Tibial nerve (tissue), 4 donors: Measurements from ENCODE around the gene NCL. TPM values are rescaled to one million over a fixed set of nuclear protein-coding genes. Genes with fewer than 3 reads are reported as not detected.
A peak's percentile ranks its signal among the peaks of the same experiment; 100 is the strongest.
"Not testable (repeated sequence)": the region's sequence is repeated elsewhere in the genome, so short reads cannot be mapped to it uniquely, and the experiment has no call there.

Source experiments
- DNase-seq, 2 donors: peaks; one replicate each; pipeline ENCODE4 v3.0.0-alpha.2; 2019; ENCODE audit warnings: low spot score in 2 of 2
- H3K27ac ChIP-seq, 4 donors: fragments of 200-600 bp; sonication (generic) in 3 of 4; one replicate each; pipeline ENCODE4 v1.5.1; 2017 to 2019; ENCODE audit warnings: mild to moderate bottlenecking in 1 of 4
- H3K27me3 ChIP-seq, 2 donors: fragments of 200-600 bp; sonication (generic) in 1 of 2; one replicate each; pipeline versions ENCODE4 v1.5.1 to v1.6.0; 2017 to 2019
- H3K36me3 ChIP-seq, 3 donors: fragments of 200-600 bp; sonication (generic); one replicate each; pipeline ENCODE4 v1.5.1; 2018 to 2019
- H3K4me1 ChIP-seq, 4 donors: fragments of 200-600 bp; sonication (generic) in 3 of 4; one replicate each; pipeline ENCODE4 v1.5.1; 2017 to 2019
- H3K4me3 ChIP-seq, 4 donors: fragments of 200-600 bp; sonication (generic) in 3 of 4; one replicate each; pipeline ENCODE4 v1.5.1; 2017 to 2019; ENCODE audit warnings: mild to moderate bottlenecking in 1 of 4, moderate library complexity in 1 of 4
- H3K9me3 ChIP-seq, 4 donors: fragments of 200-600 bp; sonication (generic) in 3 of 4; one replicate each; pipeline ENCODE4 v1.5.1; 2017 to 2019
- EP300 ChIP-seq, 2 donors: sonication (generic); formaldehyde crosslinking; IDR thresholded peaks; one replicate each; pipeline ENCODE4 v1.6.1; 2017; ENCODE audit warnings: antibody characterized with exemption in 2 of 2, mild to moderate bottlenecking in 1 of 2
- POLR2A ChIP-seq, 2 donors: fragments of 450-650 bp; IDR thresholded peaks; one replicate each; pipeline ENCODE4 v1.6.1; 2017; ENCODE audit warnings: antibody characterized with exemption in 2 of 2, mild to moderate bottlenecking in 2 of 2, moderate library complexity in 2 of 2
- WGBS, 2 donors: methylation state at CpG; one replicate each; pipeline ENCODE4 v1.1.5; 2018; 5-methylcytosine and 5-hydroxymethylcytosine counted together
- total RNA-seq, 4 donors: library from RNA; depleted of rRNA; stranded (reverse); fragments of >200 nt; gene quantifications; one replicate each; pipeline ENCODE4 v1.1.0, GENCODE V29; 2016
- TF ChIP-seq, protein P1 (sequence below), 5 experiments: fragments of 200-600 bp in 3 of 5; fragments of 450-650 bp in 2 of 5; sonication (generic) in 3 of 5; IDR thresholded peaks; one replicate each; pipeline ENCODE4 v1.5.1; 2016 to 2019; ENCODE audit warnings: antibody characterized with exemption in 5 of 5, mild to moderate bottlenecking in 3 of 5, moderate library complexity in 2 of 5

Gene NCL
- total RNA-seq, 4 donors from 2014 or later, result 119 to 202 (median 143) TPM

DNA sequence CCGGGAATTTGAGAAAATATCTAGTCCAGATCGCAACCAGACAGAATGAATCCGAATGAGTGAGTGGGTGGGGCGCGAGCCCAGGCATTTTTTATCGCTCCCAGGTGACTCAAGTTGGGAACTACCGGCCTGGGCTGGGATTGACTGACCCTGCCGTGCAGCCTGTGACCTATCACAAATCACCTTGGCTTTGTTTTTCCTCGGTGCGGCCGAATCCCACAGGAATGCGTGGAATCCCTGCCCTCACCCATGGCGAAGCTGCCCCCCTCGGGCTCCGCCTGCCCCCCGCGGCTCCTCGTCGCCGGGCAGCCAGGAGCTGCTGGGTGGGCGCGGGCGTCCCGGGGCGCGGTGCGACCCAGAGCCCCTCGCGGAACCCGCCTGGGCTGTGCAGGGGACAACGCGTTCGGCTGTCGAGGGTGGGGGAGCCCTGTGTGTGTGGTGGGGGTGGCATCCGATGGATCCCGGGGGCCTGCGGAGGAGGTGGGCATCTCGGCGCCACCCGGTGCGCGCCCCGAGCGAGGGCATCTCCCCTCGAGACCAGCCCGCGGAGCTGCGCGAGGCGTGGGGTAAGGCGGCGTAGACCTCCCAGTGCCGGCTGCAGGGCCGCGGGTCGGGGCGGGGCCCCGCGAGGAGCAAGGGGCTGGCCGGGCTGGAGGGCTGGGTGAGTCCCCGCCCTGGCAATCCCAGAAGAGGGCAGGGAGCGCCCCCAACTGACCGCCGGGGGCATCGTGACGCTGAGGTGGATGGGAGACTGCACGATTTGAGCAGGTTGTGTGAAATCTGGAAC is 52.3 kb downstream of the NCL start:
- TF ChIP-seq, protein P1, sequence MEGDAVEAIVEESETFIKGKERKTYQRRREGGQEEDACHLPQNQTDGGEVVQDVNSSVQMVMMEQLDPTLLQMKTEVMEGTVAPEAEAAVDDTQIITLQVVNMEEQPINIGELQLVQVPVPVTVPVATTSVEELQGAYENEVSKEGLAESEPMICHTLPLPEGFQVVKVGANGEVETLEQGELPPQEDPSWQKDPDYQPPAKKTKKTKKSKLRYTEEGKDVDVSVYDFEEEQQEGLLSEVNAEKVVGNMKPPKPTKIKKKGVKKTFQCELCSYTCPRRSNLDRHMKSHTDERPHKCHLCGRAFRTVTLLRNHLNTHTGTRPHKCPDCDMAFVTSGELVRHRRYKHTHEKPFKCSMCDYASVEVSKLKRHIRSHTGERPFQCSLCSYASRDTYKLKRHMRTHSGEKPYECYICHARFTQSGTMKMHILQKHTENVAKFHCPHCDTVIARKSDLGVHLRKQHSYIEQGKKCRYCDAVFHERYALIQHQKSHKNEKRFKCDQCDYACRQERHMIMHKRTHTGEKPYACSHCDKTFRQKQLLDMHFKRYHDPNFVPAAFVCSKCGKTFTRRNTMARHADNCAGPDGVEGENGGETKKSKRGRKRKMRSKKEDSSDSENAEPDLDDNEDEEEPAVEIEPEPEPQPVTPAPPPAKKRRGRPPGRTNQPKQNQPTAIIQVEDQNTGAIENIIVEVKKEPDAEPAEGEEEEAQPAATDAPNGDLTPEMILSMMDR (IDR thresholded peaks at IDR 0.05), result peak; percentile 80 to 91 (median 88)
- TF ChIP-seq EP300 (IDR thresholded peaks at IDR 0.05) (peak in 1 of 2 donors; percentile 9), POLR2A (IDR thresholded peaks at IDR 0.05) (no peak)
- Histone ChIP-seq H3K4me1 (peaks cover 0 to 23% (median 2%) of the 10 kb centered on the region in 4 donors), H3K4me3 (peak overlapping the region; percentile 43 to 74 (median 59)), H3K9me3 (peaks cover 0 to 8% (median 0%) of the 10 kb centered on the region in 4 donors), H3K27me3 (no peaks in the 10 kb centered on the region), H3K36me3 (no peaks in the 10 kb centered on the region), H3K27ac (peak overlapping the region in 2 of 4 donors; percentile 70 to 76)
- DNase-seq, result peak; percentile 77 to 87
- WGBS, 2 donors, result 2 to 8% methylated on average over 11 to 42 of the region's 67 CpGs

DNA sequence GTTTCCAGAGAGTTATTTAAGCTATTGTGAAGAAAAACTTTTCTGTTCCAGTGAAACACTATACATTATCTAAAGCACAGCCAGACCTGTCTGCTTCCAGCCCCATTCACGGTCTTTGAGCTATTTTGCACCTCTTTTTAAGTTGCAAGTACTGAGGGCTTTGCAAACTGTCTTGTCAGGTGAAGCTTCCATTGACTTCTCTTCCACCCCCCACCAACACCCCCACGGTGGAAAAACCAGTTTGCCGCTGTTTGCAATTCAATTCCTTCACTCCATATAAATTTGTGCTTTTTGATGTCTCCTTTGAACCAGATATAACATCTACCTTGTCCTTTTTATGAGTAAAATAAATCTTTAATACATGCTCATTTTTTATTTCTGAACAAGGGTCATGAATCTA is 53.0 kb downstream of the NCL start:
- H3K9me3 ChIP-seq, result peaks cover 0 to 8% (median 0%) of the 10 kb centered on the region in 4 donors
- WGBS, 2 donors, result 61 to 63% methylated on average over 3 of the region's 3 CpGs
- no peak overlapping the region for H3K27ac ChIP-seq
- TF ChIP-seq, protein P1 (IDR thresholded peaks at IDR 0.05), result no peak
- TF ChIP-seq POLR2A (IDR thresholded peaks at IDR 0.05), result no peak
- no peak for TF ChIP-seq EP300 (IDR thresholded peaks at IDR 0.05)
- no peak overlapping the region for H3K4me3 ChIP-seq
- DNase-seq, result no peak
- no peaks in the 10 kb centered on the region for H3K27me3 ChIP-seq
- H3K4me1 ChIP-seq, result peaks cover 0 to 26% (median 2%) of the 10 kb centered on the region in 4 donors
- H3K36me3 ChIP-seq, result no peaks in the 10 kb centered on the region

DNA sequence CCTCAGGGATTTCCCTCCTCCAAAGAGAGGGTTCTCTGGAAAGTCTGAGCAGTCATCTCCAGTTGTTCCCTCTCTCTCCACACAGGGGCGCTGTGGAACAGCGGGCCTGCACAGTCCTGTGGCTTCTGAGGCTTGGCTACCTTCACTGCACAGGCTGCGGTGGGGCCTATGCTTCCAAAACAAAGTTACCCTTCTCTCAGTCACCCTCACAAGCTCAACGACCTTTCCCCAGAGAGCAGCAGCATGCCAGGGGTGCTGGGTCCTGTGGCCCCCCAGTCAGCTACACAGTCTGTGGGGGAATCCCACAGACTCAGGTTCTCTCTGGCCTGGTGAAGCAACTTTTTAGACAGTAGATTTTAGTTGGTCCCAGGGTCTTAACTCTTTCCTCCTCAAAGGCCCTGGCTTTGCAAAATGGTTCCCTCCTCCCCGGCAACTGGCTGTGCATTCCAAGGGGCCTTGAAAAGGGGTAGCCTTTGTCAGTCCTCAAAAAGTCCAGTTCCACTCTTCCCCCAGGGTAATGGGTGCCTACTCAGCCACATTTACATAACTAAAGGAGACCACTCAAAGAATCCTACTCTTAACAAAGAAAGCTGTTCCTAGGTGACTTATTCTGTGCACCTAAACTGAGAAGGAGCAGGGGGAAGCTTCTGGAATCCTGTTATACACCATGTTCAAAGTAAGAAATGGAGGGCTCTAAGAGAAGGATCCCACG is 53.8 kb downstream of the NCL start:
- H3K27ac ChIP-seq, result peak overlapping the region in 1 of 4 donors; percentile 8
- H3K9me3 ChIP-seq, result peaks cover 0 to 8% (median 0%) of the 10 kb centered on the region in 4 donors
- H3K4me3 ChIP-seq, result no peak overlapping the region
- no peak for DNase-seq
- TF ChIP-seq, protein P1 (IDR thresholded peaks at IDR 0.05), result no peak
- TF ChIP-seq POLR2A (IDR thresholded peaks at IDR 0.05) (no peak), EP300 (IDR thresholded peaks at IDR 0.05) (no peak)
- H3K36me3 ChIP-seq, result no peaks in the 10 kb centered on the region
- peaks cover 0 to 33% (median 2%) of the 10 kb centered on the region in 4 donors for H3K4me1 ChIP-seq
- H3K27me3 ChIP-seq, result no peaks in the 10 kb centered on the region
- 68 to 74% methylated on average over 5 to 6 of the region's 6 CpGs for WGBS, 2 donors

DNA sequence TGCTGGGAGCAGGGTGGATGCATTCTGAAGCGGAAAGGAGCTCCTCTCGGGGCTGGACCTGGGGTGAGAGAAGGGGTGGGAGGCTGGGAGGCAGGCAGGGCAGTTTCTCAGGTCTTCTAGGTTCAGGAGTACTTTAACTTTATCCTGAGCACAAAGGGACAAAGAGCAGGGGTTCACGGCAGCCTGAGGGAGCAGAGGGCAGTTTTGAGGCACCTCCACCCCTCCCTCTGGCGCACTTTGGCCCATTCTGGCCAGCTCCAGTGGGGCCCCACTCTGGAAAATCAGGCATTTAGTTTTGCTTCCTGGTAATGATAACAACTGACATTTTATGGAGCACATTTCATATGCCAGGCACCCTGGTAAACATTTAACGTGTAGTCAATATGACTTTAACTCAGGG is 54.5 kb downstream of the NCL start:
- H3K36me3 ChIP-seq, result no peaks in the 10 kb centered on the region
- peaks cover 0 to 8% (median 0%) of the 10 kb centered on the region in 4 donors for H3K9me3 ChIP-seq
- 91 to 96% methylated on average over 5 of the region's 5 CpGs for WGBS, 2 donors
- H3K4me1 ChIP-seq, result peaks cover 0 to 27% (median 2%) of the 10 kb centered on the region in 4 donors
- no peak overlapping the region for H3K4me3 ChIP-seq
- DNase-seq, result no peak
- no peaks in the 10 kb centered on the region for H3K27me3 ChIP-seq
- no peak overlapping the region for H3K27ac ChIP-seq
- TF ChIP-seq EP300 (IDR thresholded peaks at IDR 0.05), result no peak
- TF ChIP-seq, protein P1 (IDR thresholded peaks at IDR 0.05), result no peak
- no peak for TF ChIP-seq POLR2A (IDR thresholded peaks at IDR 0.05)

DNA sequence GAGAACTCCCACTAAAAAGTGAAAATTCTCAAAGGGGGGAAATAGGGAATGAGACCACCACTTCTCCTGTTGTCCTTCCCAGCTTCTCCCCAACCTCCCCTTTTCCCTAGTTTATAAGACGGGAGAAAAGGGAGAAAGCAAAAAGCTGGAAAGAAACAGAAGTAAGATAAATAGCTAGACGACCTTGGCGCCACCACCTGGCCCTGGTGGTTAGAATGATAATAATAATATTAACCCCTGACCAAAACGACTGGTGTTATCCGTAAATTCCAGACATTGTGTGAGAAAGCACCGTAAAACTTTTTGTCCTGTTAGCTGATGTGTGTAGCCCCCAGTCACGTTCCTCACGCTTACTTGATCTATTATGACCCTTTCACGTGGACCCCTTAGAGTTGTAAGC is 56.0 kb downstream of the NCL start:
- 76 to 77% methylated on average over 9 of the region's 9 CpGs for WGBS, 2 donors

DNA sequence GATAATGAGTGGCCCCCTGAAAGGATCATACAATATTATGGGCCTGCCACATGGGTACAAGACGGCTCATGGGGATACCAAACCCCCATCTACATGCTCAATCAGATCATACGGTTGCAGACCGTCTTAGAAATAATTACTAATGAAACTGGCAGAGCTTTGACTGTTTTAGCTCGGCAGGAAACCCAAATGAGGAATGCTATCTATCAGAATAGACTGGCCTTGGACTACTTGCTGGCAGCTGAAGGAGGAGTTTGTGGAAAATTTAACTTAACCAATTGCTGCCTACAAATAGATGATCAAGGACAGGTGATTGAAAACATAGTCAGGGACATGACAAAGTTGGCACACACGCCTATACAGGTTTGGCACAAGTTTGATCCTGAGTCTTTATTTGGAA is 56.6 kb downstream of the NCL start:
- not testable (repeated sequence) for H3K27me3 ChIP-seq, DNase-seq, H3K27ac ChIP-seq, H3K9me3 ChIP-seq, H3K4me3 ChIP-seq, H3K36me3 ChIP-seq
- peaks cover 0 to 21% (median 2%) of the 10 kb centered on the region in 4 donors for H3K4me1 ChIP-seq
- WGBS, 2 donors, result 73% methylated on average over 5 of the region's 5 CpGs

More for the DNA sequence above, 56.0 kb downstream of the NCL start:
- DNase-seq, H3K36me3 ChIP-seq, H3K27ac ChIP-seq, H3K4me3 ChIP-seq, H3K9me3 ChIP-seq, H3K27me3 ChIP-seq: not testable (repeated sequence)
- H3K4me1 ChIP-seq, result peaks cover 0 to 27% (median 2%) of the 10 kb centered on the region in 4 donors
